ENCODE results near the gene LCP2. TPM values are rescaled to one million over a fixed set of nuclear protein-coding genes. Genes with fewer than 3 reads are reported as not detected.

LCP2 gene
- total and polyA plus RNA-seq, 2 of the 4 experiments (the other 2 are of a cell fraction): not detected

- ATAC-seq (ENCODE audit: low read depth) (no peak), DNase-seq (no peak)
- ChIA-PET POLR2A (ENCODE audit: unreplicated experiment) (no interaction called here), CTCF (interaction anchor here (0.5 to 0.8 kb wide), 2 partner anchors 147 to 242 kb away, joined by 3 to 5 read pairs; no protein-coding TSS in a partner anchor)
- in situ Hi-C loops (cut with MboI; ENCODE audit: low sequenced_read_pairs): no loop called here
- Histone ChIP-seq H2AK5ac (ENCODE audit: low read depth, low read length) (no peak overlapping the region), H3K14ac (replicated peaks; ENCODE audit: low read depth, low read length) (no peak overlapping the region), H3K23ac (ENCODE audit: low read depth, low read length) (no peak overlapping the region), H3K27me3 (ENCODE audit: control insufficient read depth, insufficient read depth, low read length) (no peaks in the 10 kb centered on the region), H3K9me3 (ENCODE audit: control insufficient read depth, insufficient read depth, low read length) (no peaks in the 10 kb centered on the region), H2BK15ac (ENCODE audit: low read depth, low read length) (no peak overlapping the region), H2BK5ac (ENCODE audit: low read depth, low read length, poor library complexity, severe bottlenecking) (no peak overlapping the region), H3K56ac (ENCODE audit: extremely low read depth, insufficient read depth, low read length) (no peak overlapping the region), H4K8ac (ENCODE audit: low read depth in 2 of 2, low read length in 2 of 2) (no peak overlapping the region), H3K18ac (ENCODE audit: low read depth, low read length) (no peak overlapping the region), H2AK9ac (replicated peaks; ENCODE audit: low read depth, low read length, poor library complexity) (no peak overlapping the region), H3K27ac (ENCODE audit: insufficient read depth, low read length) (no peak overlapping the region), H3K4ac (ENCODE audit: low read depth, low read length) (no peak overlapping the region), H2AFZ (replicated peaks; ENCODE audit: low read length, poor library complexity) (no peak overlapping the region), H3K9me1 (ENCODE audit: insufficient read depth, low read length) (no peaks in the 10 kb centered on the region), H3K36me3 (ENCODE audit: control insufficient read depth, insufficient read depth, low read length) (no peaks in the 10 kb centered on the region), H3K4me1 (ENCODE audit: control insufficient read depth, insufficient read depth, low read length) (no peaks in the 10 kb centered on the region), H4K91ac (ENCODE audit: insufficient read depth, low read depth, low read length) (no peak overlapping the region), H3K4me2 (ENCODE audit: low read depth, low read length) (no peak overlapping the region), H3K79me1 (ENCODE audit: low read depth in 1 of 2, low read length in 2 of 2) (no peaks in the 10 kb centered on the region), H3K9ac (ENCODE audit: low read depth, low read length) (no peak overlapping the region), H2BK120ac (ENCODE audit: low read depth, low read length) (no peak overlapping the region), H2BK20ac (ENCODE audit: low read depth, low read length) (no peak overlapping the region), H4K20me1 (ENCODE audit: insufficient read depth, low read length) (no peaks in the 10 kb centered on the region), H4K5ac (ENCODE audit: low read depth, low read length) (no peak overlapping the region), H3K4me3 (ENCODE audit: insufficient read depth, low read depth, low read length) (no peak overlapping the region)
- intact Hi-C loops (cut with micrococcal nuclease): no loop called here
- dilution Hi-C loops (cut with HindIII; ENCODE audit: low sequenced_read_pairs, unreplicated experiment): no loop called here
- BruUV-seq (replicated peaks): no TSS peak
- no CpG with 5 or more reads among the region's 4 CpGs for WGBS, 2 experiments (ENCODE audit: extremely low coverage in 2 of 2, insufficient read length in 1 of 2)
- TF ChIP-seq ELK1 (IDR thresholded peaks at IDR 0.05; ENCODE audit: borderline replicate concordance, low read depth, low read length) (no peak), MAZ (IDR thresholded peaks at IDR 0.05; ENCODE audit: borderline replicate concordance, low read depth, low read length) (no peak), MAFK (IDR thresholded peaks at IDR 0.05; ENCODE audit: low read depth, low read length) (no peak), FOS (IDR thresholded peaks at IDR 0.05; ENCODE audit: low read depth, low read length) (no peak), MXI1 (IDR thresholded peaks at IDR 0.05; ENCODE audit: borderline replicate concordance, low read depth, low read length) (no peak), NFE2L2 (IDR thresholded peaks at IDR 0.05; ENCODE audit: low read depth, low read length) (no peak), POLR2A (IDR thresholded peaks at IDR 0.05; ENCODE audit: low read depth, low read length) (no peak), RCOR1 (IDR thresholded peaks at IDR 0.05; ENCODE audit: insufficient replicate concordance, low read length) (no peak), RFX5 (IDR thresholded peaks at IDR 0.05; ENCODE audit: low read depth, low read length) (no peak), SMC3 (IDR thresholded peaks at IDR 0.05; ENCODE audit: low read depth, low read length) (no peak), USF2 (IDR thresholded peaks at IDR 0.05; ENCODE audit: low read depth, low read length) (no peak), CHD1 (IDR thresholded peaks at IDR 0.05; ENCODE audit: low read depth, low read length) (no peak), RAD21 (IDR thresholded peaks at IDR 0.05; ENCODE audit: low read length) (no peak), BHLHE40 (IDR thresholded peaks at IDR 0.05; ENCODE audit: low read depth, low read length) (no peak), CTCF (conservative IDR thresholded peaks at IDR 0.05; ENCODE audit: low read depth, low read length) (no peak)
Measured at GRCh38 chr5:170279459-170279817, 18.1 kb downstream of the LCP2 start.
